Neural cell (in vitro differentiated cells): Measurements from ENCODE around the gene KCND2. TPM values are rescaled to one million over a fixed set of nuclear protein-coding genes. Genes with fewer than 3 reads are reported as not detected.
"Not testable (repeated sequence)": the region's sequence is repeated elsewhere in the genome, so short reads cannot be mapped to it uniquely, and the experiment has no call there.

Experiments used
- H2AFZ ChIP-seq: fragments of 200-600, 300-800 bp; sonication (generic), shearing (Covaris generic); 2 replicates; pipeline ENCODE4 v1.6.0; 2014; ENCODE audit warnings: low read depth, mild to moderate bottlenecking, antibody characterized with exemption, low read length, moderate library complexity
- H3F3A ChIP-seq: fragments of 200-600 bp; shearing (Covaris generic); 2 replicates; pipeline ENCODE4 v1.6.1; 2016; ENCODE audit warnings: mild to moderate bottlenecking, moderate library complexity, mixed read lengths, antibody characterized with exemption, low read length; ENCODE audit not compliant: insufficient read depth, poor library complexity, severe bottlenecking
- H3K27ac ChIP-seq: fragments of 200-600, 300-800 bp; sonication (generic), shearing (Covaris generic); 2 replicates; pipeline ENCODE4 v1.5.1; 2014; ENCODE audit warnings: mild to moderate bottlenecking, low read length, moderate library complexity
- H3K27me3 ChIP-seq: fragments of 300-800, 200-600 bp; sonication (generic), shearing (Covaris generic); 2 replicates; pipeline ENCODE4 v1.6.0; 2014; ENCODE audit warnings: mild to moderate bottlenecking, low read depth, low read length, moderate library complexity; ENCODE audit not compliant: insufficient read depth
- H3K36me3 ChIP-seq: fragments of 300-800, 200-600 bp; sonication (generic), shearing (Covaris generic); 2 replicates; pipeline ENCODE4 v1.5.1; 2014; ENCODE audit warnings: mild to moderate bottlenecking, antibody characterized with exemption, low read length, moderate library complexity; ENCODE audit not compliant: insufficient read depth
- H3K4me2 ChIP-seq: fragments of 300-800, 200-600 bp; sonication (generic), shearing (Covaris generic); 2 replicates; pipeline ENCODE4 v1.6.0; 2014; ENCODE audit warnings: mild to moderate bottlenecking, low read length
- H3K4me3 ChIP-seq: fragments of 300-800, 200-600 bp; sonication (generic), shearing (Covaris generic); 2 replicates; pipeline ENCODE4 v1.5.1; 2014; ENCODE audit warnings: mild to moderate bottlenecking, low read length, moderate library complexity
- H3K79me2 ChIP-seq: fragments of 200-600 bp; shearing (Covaris generic); replicated peaks from 2 replicates; pipeline ENCODE4 v1.6.0; 2014; ENCODE audit warnings: mild to moderate bottlenecking, low read length, moderate library complexity; ENCODE audit not compliant: insufficient read depth
- H3K9ac ChIP-seq: fragments of 300-800, 200-600 bp; sonication (generic), shearing (Covaris generic); 2 replicates; pipeline ENCODE4 v1.6.1; 2016; ENCODE audit warnings: mild to moderate bottlenecking, low read length, mixed read lengths
- H3K9me2 ChIP-seq: fragments of 200-600 bp; shearing (Covaris generic); 2 replicates; pipeline ENCODE4 v1.6.1; 2016; ENCODE audit warnings: mild to moderate bottlenecking, low read length, mixed read lengths; ENCODE audit not compliant: insufficient read depth
- H3K9me3 ChIP-seq: fragments of 200-600, 300-800 bp; sonication (generic), shearing (Covaris generic); 2 replicates; pipeline ENCODE4 v1.6.1; 2016; ENCODE audit warnings: mild to moderate bottlenecking, mixed run types, low read length, moderate library complexity, mixed read lengths
- H4K20me1 ChIP-seq: fragments of 200-600 bp; shearing (Covaris generic); 2 replicates; pipeline ENCODE4 v1.6.1; 2016; ENCODE audit warnings: mild to moderate bottlenecking, mixed run types; ENCODE audit not compliant: insufficient read depth
- CTCF ChIP-seq: fragments of 450-650 bp; IDR thresholded peaks from 2 replicates; pipeline ENCODE4 v1.5.1; 2014; ENCODE audit warnings: antibody characterized with exemption, mild to moderate bottlenecking, moderate library complexity; ENCODE audit not compliant: poor library complexity, severe bottlenecking
- EP300 ChIP-seq: fragments of 450-650 bp; conservative IDR thresholded peaks from 2 replicates; pipeline ENCODE4 v1.6.1; 2014; ENCODE audit warnings: antibody characterized with exemption, mild to moderate bottlenecking, moderate library complexity; ENCODE audit not compliant: poor library complexity, severe bottlenecking
- EZH2 ChIP-seq: fragments of 200-600, 300-800 bp; shearing (Covaris generic), sonication (generic); IDR thresholded peaks from 2 replicates; pipeline ENCODE4 v1.6.1; 2014; ENCODE audit warnings: antibody characterized with exemption, low read length, borderline replicate concordance, mild to moderate bottlenecking; ENCODE audit not compliant: insufficient read depth, poor library complexity, severe bottlenecking
- MXI1 ChIP-seq: fragments of 450-650 bp; conservative IDR thresholded peaks from 2 replicates; pipeline ENCODE4 v1.6.1; 2014; ENCODE audit warnings: antibody characterized with exemption, mild to moderate bottlenecking; ENCODE audit not compliant: poor library complexity, severe bottlenecking
- POLR2AphosphoS5 ChIP-seq: IDR thresholded peaks from 2 replicates; pipeline ENCODE4 v1.6.1; 2012
- RAD21 ChIP-seq: fragments of 450-650 bp; conservative IDR thresholded peaks from 2 replicates; pipeline ENCODE4 v1.6.1; 2014; ENCODE audit warnings: antibody characterized with exemption, mild to moderate bottlenecking, moderate library complexity
- REST ChIP-seq: IDR thresholded peaks from 2 replicates; pipeline ENCODE4 v1.6.1; 2012; ENCODE audit warnings: borderline replicate concordance
- SMC3 ChIP-seq: fragments of 450-650 bp; conservative IDR thresholded peaks from 2 replicates; pipeline ENCODE4 v1.6.1; 2014; ENCODE audit warnings: antibody characterized with exemption, mild to moderate bottlenecking, moderate library complexity; ENCODE audit not compliant: poor library complexity
- TAF1 ChIP-seq: IDR thresholded peaks from 2 replicates; pipeline ENCODE4 v1.6.1; 2012; ENCODE audit warnings: low read depth
- polyA plus RNA-seq: library from polyadenylated mRNA; depleted of rRNA; stranded (reverse); fragments of >200 nt; gene quantifications from 2 replicates; pipeline ENCODE4 v1.2.3, GENCODE V29; 2014

Gene KCND2
- polyA plus RNA-seq, 1 donor from 2014 or later, result 11.0 TPM

- H3K36me3 ChIP-seq, H3K27me3 ChIP-seq, H3K9me2 ChIP-seq, H3F3A ChIP-seq, H3K9ac ChIP-seq, H3K4me2 ChIP-seq, H4K20me1 ChIP-seq, H2AFZ ChIP-seq, H3K79me2 ChIP-seq, H3K27ac ChIP-seq, H3K9me3 ChIP-seq, H3K4me3 ChIP-seq: not testable (repeated sequence)
These were observed 507.5 kb downstream of the KCND2 start for GRCh38 chr7:120780451-120780850.

- H3K9me3 ChIP-seq, result no peaks in the 10 kb centered on the region
- H4K20me1 ChIP-seq, result no peaks in the 10 kb centered on the region
- no peaks in the 10 kb centered on the region for H3K27me3 ChIP-seq
- no peak overlapping the region for H3K4me3 ChIP-seq
- H3K79me2 ChIP-seq, result no peaks in the 10 kb centered on the region
- H3K27ac ChIP-seq, result no peak overlapping the region
- H3K9me2 ChIP-seq, result no peaks in the 10 kb centered on the region
- no peaks in the 10 kb centered on the region for H3K36me3 ChIP-seq
- H3F3A ChIP-seq, result no peaks in the 10 kb centered on the region
- no peak overlapping the region for H3K4me2 ChIP-seq
- H2AFZ ChIP-seq, result no peak overlapping the region
- TF ChIP-seq EZH2, result no peak
- no peak for TF ChIP-seq CTCF
- no peak for TF ChIP-seq SMC3
- TF ChIP-seq REST, result no peak
- TF ChIP-seq MXI1, result no peak
- TF ChIP-seq TAF1, result no peak
- no peak for TF ChIP-seq EP300
- TF ChIP-seq RAD21, result no peak
- no peak for TF ChIP-seq POLR2AphosphoS5
- no peak overlapping the region for H3K9ac ChIP-seq
These were observed 508.0 kb downstream of the KCND2 start for GRCh38 chr7:120780938-120781337.

- not testable (repeated sequence) for H4K20me1 ChIP-seq, H3K4me3 ChIP-seq, H2AFZ ChIP-seq, H3K36me3 ChIP-seq, H3K9ac ChIP-seq, H3K27me3 ChIP-seq, H3K9me2 ChIP-seq, H3K27ac ChIP-seq, H3K4me2 ChIP-seq, H3K79me2 ChIP-seq, H3K9me3 ChIP-seq, H3F3A ChIP-seq
These were observed 508.9 kb downstream of the KCND2 start for GRCh38 chr7:120781924-120782323.
